Measurements from ENCODE around the gene CCDC88C.

CCDC88C gene

DNA sequence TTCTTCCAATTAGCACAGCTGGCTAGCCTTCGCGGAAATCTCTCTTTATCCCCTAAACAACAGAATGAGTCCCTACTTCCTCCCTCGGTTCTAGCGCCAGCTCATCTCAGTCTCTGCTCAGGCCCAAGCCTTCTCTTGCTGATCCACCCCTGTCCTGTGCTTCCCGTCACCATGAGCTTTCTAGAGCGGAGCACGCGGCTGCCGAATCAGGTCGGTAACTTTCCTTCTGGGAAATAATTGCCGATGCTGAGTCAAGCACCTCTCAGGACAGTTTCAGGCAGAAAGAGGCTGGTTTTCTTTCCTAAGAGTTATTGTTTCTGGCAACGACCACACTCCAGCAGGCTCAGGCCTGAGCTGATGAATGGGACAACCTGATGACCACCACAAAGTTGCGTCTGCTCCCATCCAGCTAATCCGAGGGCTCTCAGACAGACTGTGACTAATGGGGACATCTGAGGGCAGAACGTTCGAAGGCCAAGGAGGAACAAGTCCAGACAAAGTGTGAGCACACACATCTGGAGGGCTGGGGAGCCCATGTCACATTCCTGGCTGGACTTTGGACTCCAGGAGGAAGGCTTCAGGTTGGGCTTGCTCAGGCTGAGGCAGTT lies 159.5 kb downstream of the CCDC88C start:
- ChIA-PET CTCF (interaction anchor here (0.7 to 1.5 kb wide), 4 partner anchors 10 to 34 kb away, joined by 3 to 4 read pairs (median 3); partner anchors contain the start of gene GPR68), POLR2A (no interaction called here)
- DNase-seq (ENCODE audit: extremely low spot score) = no peak
- TF ChIP-seq, protein P1, sequence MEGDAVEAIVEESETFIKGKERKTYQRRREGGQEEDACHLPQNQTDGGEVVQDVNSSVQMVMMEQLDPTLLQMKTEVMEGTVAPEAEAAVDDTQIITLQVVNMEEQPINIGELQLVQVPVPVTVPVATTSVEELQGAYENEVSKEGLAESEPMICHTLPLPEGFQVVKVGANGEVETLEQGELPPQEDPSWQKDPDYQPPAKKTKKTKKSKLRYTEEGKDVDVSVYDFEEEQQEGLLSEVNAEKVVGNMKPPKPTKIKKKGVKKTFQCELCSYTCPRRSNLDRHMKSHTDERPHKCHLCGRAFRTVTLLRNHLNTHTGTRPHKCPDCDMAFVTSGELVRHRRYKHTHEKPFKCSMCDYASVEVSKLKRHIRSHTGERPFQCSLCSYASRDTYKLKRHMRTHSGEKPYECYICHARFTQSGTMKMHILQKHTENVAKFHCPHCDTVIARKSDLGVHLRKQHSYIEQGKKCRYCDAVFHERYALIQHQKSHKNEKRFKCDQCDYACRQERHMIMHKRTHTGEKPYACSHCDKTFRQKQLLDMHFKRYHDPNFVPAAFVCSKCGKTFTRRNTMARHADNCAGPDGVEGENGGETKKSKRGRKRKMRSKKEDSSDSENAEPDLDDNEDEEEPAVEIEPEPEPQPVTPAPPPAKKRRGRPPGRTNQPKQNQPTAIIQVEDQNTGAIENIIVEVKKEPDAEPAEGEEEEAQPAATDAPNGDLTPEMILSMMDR (IDR thresholded peaks at IDR 0.05; ENCODE audit: control extremely low read depth, extremely low read depth, low read depth, missing control alignments) = no peak

DNA sequence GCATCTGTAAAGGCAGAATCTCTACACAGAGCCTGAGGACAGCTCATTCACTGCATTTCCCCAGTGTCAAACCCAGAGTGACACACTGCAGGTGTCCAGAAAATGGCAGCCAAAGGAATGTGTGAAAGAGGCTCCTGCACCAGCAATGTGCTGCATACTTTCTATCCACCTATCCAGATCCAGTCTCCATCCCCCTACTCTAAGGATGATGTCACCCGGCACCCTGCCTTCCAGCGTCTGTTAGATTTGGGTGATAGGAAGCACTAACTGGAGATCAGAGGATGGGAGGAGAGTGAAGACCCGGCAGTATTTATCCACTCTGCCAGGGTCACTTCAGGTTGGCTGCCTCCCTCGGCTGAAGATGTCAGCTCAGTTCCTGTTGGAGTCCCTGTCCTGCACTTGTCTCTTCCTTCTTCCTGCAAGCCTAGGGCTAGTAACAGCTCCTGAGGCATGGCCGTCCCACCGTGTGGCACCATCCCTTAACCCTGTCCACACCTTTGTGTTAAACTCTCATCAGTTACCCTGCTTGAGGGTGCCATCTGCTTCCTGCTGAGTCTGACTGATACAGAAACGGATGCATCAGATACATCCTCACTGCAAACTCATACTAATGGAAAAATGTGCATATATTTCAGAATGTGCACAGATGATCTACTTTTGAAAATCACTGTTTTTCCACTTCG lies 160.2 kb downstream of the CCDC88C start:
- TF ChIP-seq, protein P1 (IDR thresholded peaks at IDR 0.05; ENCODE audit: control extremely low read depth, extremely low read depth, low read depth, missing control alignments) = no peak
- ChIA-PET POLR2A (interaction anchor here (0.6 kb wide), 1 partner anchor 10 kb away, joined by 3 read pairs; no protein-coding TSS in a partner anchor), CTCF (interaction anchor here (0.7 to 2.2 kb wide), 7 partner anchors 10 to 84 kb away, joined by 3 to 9 read pairs (median 3); partner anchors contain the start of gene GPR68)
- no peak for DNase-seq (ENCODE audit: extremely low spot score)

DNA sequence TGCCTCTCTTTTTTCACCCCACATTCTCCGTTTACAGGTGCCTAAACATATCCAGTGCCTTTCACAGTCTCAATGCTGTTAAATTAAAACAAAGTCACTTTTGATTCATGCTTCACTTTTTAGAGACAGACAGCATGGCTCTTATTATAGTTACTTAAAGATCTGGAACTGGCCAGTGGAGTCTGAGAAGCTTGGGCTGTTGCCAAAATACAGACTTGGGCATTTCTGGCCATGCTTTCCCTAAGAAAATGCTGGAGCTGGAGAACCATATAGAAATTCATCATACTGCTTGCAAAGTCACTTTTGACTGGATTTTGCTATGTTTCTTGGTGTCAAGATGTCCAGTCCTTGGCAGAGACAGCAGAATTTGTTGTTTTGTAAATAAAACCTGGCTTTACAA lies 161.0 kb downstream of the CCDC88C start:
- CTCF ChIA-PET = interaction anchor here (0.9 to 2.2 kb wide), 4 partner anchors 35 to 84 kb away, joined by 3 to 9 read pairs (median 4); no protein-coding TSS in a partner anchor
- POLR2A ChIA-PET = interaction anchor here (0.6 kb wide), 1 partner anchor 10 kb away, joined by 3 read pairs; no protein-coding TSS in a partner anchor
- DNase-seq (ENCODE audit: extremely low spot score) = no peak
- TF ChIP-seq, protein P1 (IDR thresholded peaks at IDR 0.05; ENCODE audit: control extremely low read depth, extremely low read depth, low read depth, missing control alignments) = no peak

GRCh38 chr14:91255026-91255695 lies 162.5 kb downstream of the CCDC88C start:
- DNase-seq (ENCODE audit: extremely low spot score) = no peak
- TF ChIP-seq, protein P1 (IDR thresholded peaks at IDR 0.05; ENCODE audit: control extremely low read depth, extremely low read depth, low read depth, missing control alignments) = no peak
- ChIA-PET POLR2A (no interaction called here), CTCF (interaction anchor here (1.4 to 2.2 kb wide), 2 partner anchors 77 to 113 kb away, joined by 3 to 9 read pairs; no protein-coding TSS in a partner anchor)

DNA sequence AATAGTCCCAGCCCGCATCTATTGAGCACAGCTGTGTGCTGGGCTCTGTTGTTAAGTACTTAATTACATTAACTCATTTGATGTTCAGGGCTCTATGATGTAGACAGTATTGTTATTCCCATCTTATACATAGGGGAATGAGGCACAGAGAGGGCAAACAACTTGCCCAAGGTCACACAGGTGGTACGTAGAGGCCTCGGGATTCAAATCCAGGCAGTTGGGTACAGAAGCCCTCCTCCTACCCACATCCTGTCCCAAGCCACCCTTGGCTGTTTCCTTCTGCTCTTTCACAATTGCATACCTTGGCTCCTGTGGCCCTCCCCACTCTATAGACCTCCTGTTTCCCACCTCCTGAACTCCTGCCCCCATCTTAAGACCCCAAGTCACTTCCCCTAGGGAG lies 163.2 kb downstream of the CCDC88C start:
- TF ChIP-seq, protein P1 (IDR thresholded peaks at IDR 0.05; ENCODE audit: control extremely low read depth, extremely low read depth, low read depth, missing control alignments) = no peak
- DNase-seq (ENCODE audit: extremely low spot score) = no peak
- POLR2A ChIA-PET = no interaction called here
- CTCF ChIA-PET = no interaction called here

- ChIA-PET CTCF (no interaction called here), POLR2A (no interaction called here)
- no peak for DNase-seq (ENCODE audit: extremely low spot score)
Measured at GRCh38 chr14:91253795-91254323, 163.8 kb downstream of the CCDC88C start.

More at GRCh38 chr14:91253795-91254323, 163.8 kb downstream of the CCDC88C start:
- TF ChIP-seq, protein P1 (IDR thresholded peaks at IDR 0.05; ENCODE audit: control extremely low read depth, extremely low read depth, low read depth, missing control alignments) = no peak
